GM12872 (cell line): ENCODE results near the gene CEACAM16.

Experiments
- CTCF ChIP-seq: IDR thresholded peaks from 3 replicates; pipeline ENCODE4 v1.5.1; 2011; ENCODE audit warnings: low read depth, mild to moderate bottlenecking, low read length, moderate library complexity; ENCODE audit not compliant: insufficient read depth

CEACAM16 gene

GRCh38 chr19:44728178-44728577 lies 29.2 kb downstream of the CEACAM16 start:
- TF ChIP-seq CTCF: no peak

- no peak for TF ChIP-seq CTCF
Measured at GRCh38 chr19:44729516-44730033, 30.6 kb downstream of the CEACAM16 start.

- no peak for TF ChIP-seq CTCF
Measured at GRCh38 chr19:44731081-44731480, 32.1 kb downstream of the CEACAM16 start.

- no peak for TF ChIP-seq CTCF
Measured at GRCh38 chr19:44731622-44732021, 32.7 kb downstream of the CEACAM16 start.

- TF ChIP-seq CTCF: no peak
Measured at GRCh38 chr19:44732235-44733014, 33.5 kb downstream of the CEACAM16 start.

GRCh38 chr19:44734357-44734756 lies 35.4 kb downstream of the CEACAM16 start:
- TF ChIP-seq CTCF: no peak

- no peak for TF ChIP-seq CTCF
Measured at GRCh38 chr19:44735011-44735410, 36.1 kb downstream of the CEACAM16 start.
